Amniotic stem cell (primary cell): ENCODE measurements around the gene CCDC69.
"Not testable (repeated sequence)": the region's sequence is repeated elsewhere in the genome, so short reads cannot be mapped to it uniquely, and the experiment has no call there.

ENCODE experiments used
- DNase-seq: peaks from one replicate; lab custom pipeline; 2025; lab: John Stamatoyannopoulos, UW

CCDC69 gene

GRCh38 chr5:151222054-151222789 lies 1.7 kb downstream of the CCDC69 start:
- no peak for DNase-seq

DNA sequence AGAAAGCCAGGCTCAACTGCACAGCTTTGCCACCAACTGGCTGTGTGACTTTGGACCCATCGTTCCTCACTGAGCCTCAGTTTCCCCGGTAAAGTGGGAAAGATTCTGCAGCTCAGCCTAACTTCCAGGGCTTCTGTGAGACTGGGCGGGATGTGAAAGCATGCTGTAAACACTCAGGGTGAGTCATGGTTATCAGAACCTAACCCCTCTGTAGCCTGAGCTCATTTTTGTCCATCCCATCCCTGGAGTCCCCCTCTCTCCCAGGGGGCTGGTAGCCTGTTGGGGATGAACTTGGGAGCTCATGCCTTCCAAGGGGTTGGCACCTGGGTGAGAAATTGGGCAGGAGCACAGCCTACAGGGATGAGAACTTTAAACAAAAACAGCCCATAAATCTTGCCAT lies 2.3 kb downstream of the CCDC69 start:
- no peak for DNase-seq

DNA sequence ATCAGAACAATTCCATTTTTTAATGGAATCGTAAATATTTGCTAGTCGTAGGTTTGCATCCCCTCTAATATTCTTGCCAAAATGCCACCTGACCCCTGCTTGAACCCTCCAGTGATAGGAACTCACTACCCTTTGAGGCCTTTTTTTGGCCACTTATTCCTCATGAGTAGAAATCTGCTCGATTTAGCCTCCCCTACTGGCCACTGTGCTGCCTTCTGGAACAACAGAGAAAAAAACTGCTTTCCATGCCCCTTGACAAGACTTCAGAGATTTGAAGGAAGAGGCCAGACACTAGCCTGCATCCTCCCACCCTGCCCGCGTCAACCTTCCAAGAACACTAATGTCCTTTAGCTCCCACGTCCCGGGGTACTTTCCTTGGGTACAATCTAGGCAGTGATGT lies 4.1 kb downstream of the CCDC69 start:
- DNase-seq: no peak

DNA sequence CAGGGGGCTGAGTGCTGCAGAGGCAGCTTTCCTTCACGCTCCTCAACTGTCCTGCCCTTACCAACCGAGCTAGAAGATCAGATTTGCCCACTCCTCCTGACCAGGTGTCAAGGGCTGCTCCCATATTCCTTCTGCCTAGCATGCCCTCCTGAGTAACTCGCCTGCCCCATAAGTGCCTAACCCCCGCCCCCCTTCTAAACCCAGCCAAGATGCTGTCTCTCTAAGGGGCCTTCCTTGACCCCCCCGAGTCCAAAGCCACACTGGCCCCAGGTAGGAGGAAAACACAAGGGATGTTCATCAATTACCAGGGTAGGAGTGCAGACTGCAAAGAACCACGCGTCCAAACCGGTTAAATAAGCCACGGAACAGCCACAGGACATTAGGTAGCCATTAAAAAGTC lies 4.8 kb downstream of the CCDC69 start:
- no peak for DNase-seq

- DNase-seq: no peak
Measured at GRCh38 chr5:151218177-151218576, 5.7 kb downstream of the CCDC69 start.

- DNase-seq: no peak
Measured at GRCh38 chr5:151216781-151217180, 7.1 kb downstream of the CCDC69 start.

DNA sequence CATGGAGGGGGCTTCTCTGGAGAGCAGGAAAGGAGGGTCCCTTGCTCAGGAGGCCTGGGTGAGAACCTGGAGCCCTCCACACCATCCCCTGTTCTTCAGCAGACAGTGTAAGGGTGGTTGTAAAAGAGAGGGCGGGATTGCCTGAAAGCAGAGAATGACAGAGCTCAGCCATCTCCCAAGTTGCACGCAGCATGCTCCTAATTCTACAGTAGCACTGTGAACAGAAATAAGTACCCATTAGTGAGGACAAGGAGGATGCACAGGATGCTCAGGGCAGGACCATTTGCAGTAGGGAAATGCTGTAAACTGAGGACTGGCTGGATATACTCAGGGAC lies 8.4 kb downstream of the CCDC69 start:
- no peak for DNase-seq

DNA sequence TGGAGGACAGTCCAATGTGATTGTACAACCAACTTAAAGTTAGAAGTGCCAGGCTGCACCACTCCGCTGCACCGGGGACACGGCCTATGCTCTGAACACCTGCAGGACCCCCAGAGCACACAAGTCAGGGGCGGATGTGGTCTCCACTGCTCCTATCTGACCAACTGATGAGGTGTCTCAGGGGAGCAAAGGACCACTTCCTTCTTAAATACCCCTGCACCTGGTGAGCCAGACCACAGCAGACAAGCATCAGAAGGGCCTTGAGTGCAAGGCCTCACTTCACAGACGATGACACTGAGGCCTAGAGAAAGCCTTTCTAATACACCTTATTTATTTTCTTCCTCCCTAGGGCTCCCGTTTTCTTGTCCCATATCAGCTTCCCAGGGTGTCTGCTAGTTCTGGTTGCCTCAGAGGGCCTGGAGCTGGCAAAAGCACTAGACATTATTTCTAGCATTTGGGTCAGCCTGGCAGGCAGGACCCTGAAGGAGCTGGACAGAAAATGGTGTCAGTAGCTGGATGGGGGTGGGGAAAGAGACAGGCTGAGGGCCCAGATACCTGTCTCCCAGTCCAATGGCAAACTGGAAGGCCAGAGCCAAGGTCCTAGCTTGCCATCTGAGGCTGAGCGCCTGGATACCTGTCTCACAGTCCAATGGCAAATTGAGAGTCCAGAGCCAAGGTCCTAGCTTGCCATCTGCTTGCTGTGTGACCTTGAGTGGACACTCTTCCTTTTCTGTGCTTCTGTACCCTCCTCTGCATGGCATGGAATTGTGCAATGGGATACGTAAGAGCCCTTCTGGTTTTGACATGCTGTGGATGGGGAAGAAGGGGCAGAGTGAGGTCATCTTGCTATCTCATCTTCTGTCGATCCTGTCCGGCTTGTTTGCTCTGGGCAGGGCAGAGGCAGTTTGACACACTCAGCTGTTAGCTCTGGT lies 9.0 kb downstream of the CCDC69 start:
- no peak for DNase-seq

- DNase-seq: no peak
Measured at GRCh38 chr5:151213803-151214613, 9.9 kb downstream of the CCDC69 start.

- DNase-seq: no peak
Measured at GRCh38 chr5:151212406-151212798, 11.5 kb downstream of the CCDC69 start.

GRCh38 chr5:151208481-151208914 lies 15.4 kb downstream of the CCDC69 start:
- no peak for DNase-seq

DNA sequence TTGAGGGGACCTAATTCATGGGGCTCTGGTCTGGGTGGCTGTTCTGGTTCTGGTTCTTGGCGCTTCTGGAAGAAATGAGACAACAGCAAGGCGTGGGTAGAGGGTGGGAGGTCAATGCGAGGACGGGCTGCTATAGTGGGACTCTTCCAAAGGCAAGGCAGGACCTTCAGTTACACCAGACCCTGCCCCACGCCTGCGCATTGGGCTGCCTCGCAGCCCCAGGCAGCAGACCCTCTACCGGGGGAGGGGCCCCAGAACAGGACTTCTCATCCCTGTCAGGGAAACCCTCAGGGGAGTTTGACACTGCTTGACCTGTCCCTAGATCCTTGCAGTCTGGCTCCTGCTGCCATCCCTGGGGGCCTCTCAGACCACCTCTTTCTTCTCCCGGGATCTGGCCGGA lies 18.5 kb downstream of the CCDC69 start:
- DNase-seq: no peak

GRCh38 chr5:151204051-151204450 lies 19.8 kb downstream of the CCDC69 start:
- no peak for DNase-seq

GRCh38 chr5:151202381-151203139 lies 21.3 kb downstream of the CCDC69 start:
- no peak for DNase-seq

- DNase-seq: no peak
Measured at GRCh38 chr5:151200913-151201595, 22.8 kb downstream of the CCDC69 start.

DNA sequence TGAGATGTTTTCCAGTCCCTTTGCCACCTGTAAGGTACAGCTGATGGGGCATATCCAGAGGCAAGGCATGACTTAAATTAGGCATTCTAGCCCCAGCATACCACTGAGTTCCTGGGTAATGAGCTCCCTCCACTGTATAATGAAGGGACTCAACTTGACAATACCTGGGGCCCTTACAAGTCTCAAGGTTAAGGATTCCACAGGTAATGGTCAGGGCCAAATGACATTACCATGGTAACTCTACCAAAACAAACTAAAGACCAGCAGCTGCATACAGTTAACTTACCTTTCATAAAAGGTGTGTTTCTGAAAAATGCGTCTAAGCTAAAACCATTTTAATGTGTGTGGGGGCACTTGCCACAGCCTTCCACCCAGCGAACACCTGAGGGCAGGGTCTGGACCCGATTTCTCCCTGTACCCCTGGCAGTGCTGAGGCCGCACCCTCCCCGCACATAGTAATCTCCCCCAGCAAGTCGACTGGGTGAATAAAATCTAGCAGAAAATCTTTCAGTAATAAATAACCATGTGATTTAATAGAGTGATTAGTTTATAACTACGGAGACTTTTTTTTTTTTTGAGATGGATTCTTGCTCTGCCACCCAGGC lies 24.2 kb downstream of the CCDC69 start:
- DNase-seq: no peak

DNA sequence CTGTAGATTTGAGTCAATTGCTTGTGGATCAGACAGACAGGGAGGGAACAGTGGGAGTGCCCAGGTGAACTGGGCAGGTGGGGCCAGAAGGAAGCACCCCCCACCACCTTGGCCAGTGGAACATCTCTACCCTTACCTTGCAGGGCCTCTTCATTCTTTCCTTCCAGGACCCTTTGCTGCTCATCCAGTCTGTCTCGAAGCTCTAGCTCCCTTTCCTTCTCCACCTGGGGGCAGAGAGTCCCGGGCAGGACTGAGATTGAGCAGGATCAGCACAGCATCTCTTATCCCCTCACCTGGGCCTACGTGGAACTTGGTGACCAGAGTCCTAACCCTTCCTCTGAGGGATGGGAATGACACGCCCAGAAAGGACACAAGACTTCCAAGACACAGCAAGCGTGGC lies 25.0 kb downstream of the CCDC69 start:
- DNase-seq: no peak

DNA sequence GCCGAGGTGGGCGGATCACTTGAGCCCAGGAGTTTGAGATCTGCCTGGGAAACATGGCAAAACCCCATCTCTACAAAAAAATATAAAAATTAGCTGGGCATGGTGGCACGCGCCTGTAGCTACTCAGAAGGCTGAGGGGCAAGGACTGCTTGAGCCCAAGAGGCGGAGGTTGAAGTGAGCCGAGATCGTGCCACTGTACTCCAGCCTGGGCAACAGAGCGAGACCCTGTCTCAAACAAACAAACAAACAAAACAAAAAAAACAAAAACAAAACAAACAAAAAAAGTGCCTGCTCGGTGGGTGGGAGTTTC lies 26.6 kb downstream of the CCDC69 start:
- not testable (repeated sequence) for DNase-seq

DNA sequence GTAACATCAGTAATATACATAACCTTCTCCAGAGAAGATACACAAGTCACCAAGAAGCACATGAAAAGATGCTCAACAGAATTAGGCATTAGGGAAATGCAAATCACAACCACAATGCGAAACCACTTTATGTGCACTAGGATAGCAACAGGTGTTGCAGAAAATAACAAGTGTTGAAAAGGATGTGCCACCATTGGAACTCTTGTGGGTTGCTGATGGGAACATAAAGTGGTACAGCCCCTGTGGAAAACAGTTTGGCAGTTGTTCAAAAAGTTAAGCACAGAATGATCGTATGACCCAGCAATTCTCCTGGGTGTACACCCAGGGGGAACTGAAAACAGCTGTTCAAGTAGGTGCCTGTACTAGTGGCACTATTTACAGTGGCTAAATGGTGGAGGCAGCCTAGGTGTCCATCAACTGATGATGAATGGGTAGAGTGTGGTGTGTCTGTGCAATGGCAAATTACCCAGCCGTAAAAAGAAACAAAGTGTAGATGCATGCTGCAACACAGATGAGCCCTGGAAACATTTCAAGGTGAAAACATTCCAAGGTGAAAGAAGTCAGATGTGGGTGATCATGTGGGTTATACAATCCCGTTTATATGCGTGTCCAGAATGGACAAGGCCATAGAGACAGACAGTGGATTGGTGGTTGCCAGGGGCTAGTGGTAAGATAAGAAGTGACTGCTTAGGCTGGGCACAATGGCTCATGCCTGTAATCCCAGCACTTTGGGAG lies 27.2 kb downstream of the CCDC69 start:
- no peak for DNase-seq

DNA sequence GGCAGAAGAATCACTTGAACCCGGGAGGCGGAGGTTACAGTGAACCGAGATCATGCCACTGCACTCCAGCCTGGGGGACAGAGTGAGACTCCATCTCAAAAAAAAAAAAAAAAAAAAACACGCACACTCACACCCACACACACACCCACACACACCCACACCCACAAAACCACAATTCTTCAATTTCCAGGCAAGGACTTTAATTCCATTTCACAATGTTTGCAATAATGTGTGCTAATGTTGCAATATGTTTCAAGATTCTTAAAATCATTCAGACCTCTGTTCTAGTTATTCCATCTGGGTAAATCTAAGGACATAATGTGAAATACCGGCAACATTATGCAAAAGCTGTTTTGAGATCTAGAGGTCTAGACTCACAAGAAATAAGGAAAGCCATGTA lies 28.3 kb downstream of the CCDC69 start:
- DNase-seq: no peak
